SJSA1 (cell line): ENCODE results near the gene STMN3. TPM values are rescaled to one million over a fixed set of nuclear protein-coding genes. Genes with fewer than 3 reads are reported as not detected.

ENCODE experiments used
- total RNA-seq: library from RNA; depleted of rRNA; stranded (reverse); fragments of >200 nt; shearing (Covaris generic); gene quantifications from 2 replicates; pipeline ENCODE4 v1.2.3, GENCODE V29; 2014; rRNA removed

The STMN3 gene
- total RNA-seq, 1 experiment from 2014 or later = 1.3 TPM

Other genes starting within 250 kb of the STMN3 start
- not detected in 2 replicates for gene KCNQ2, start 180.8 kb downstream of the STMN3 start, total RNA-seq
- 5.2 and 13.0 TPM in 2 replicates for gene EEF1A2, start 154.3 kb downstream of the STMN3 start, total RNA-seq
- 47.2 and 56.7 TPM in 2 replicates for gene PPDPF, start 132.7 kb downstream of the STMN3 start, total RNA-seq
- gene PTK6, start 116.0 kb downstream of the STMN3 start, total RNA-seq = not detected in 2 replicates
- not detected in 2 replicates for gene SRMS, start 105.7 kb downstream of the STMN3 start, total RNA-seq
- gene FNDC11, start 99.3 kb downstream of the STMN3 start, total RNA-seq = 0.11 TPM in 1 of 2 replicates, not detected in the other
- gene HELZ2, start 79.2 kb downstream of the STMN3 start, total RNA-seq = 14.3 and 17.8 TPM in 2 replicates
- 8.7 and 10.4 TPM in 2 replicates for gene GMEB2, start 26.3 kb downstream of the STMN3 start, total RNA-seq
- gene RTEL1, start 4.9 kb upstream of the STMN3 start, total RNA-seq = 8.4 and 11.0 TPM in 2 replicates
- 1.9 TPM in 1 of 2 replicates, not detected in the other for gene TNFRSF6B, start 43.2 kb upstream of the STMN3 start, total RNA-seq
- gene ARFRP1, start 54.6 kb upstream of the STMN3 start, total RNA-seq = 49.1 and 67.6 TPM in 2 replicates
- 22.8 and 43.9 TPM in 2 replicates for gene ZGPAT, start 54.6 kb upstream of the STMN3 start, total RNA-seq
- 10.2 and 38.5 TPM in 2 replicates for gene LIME1, start 83.2 kb upstream of the STMN3 start, total RNA-seq
- gene SLC2A4RG, start 86.4 kb upstream of the STMN3 start, total RNA-seq = 66.9 and 95.6 TPM in 2 replicates
- 2.4 and 3.8 TPM in 2 replicates for gene ZBTB46, start 177.8 kb upstream of the STMN3 start, total RNA-seq
- not detected in 2 replicates for gene ABHD16B, start 208.1 kb upstream of the STMN3 start, total RNA-seq
- gene TPD52L2, start 211.8 kb upstream of the STMN3 start, total RNA-seq = 76.4 and 101 TPM in 2 replicates
- gene DNAJC5, start 241.7 kb upstream of the STMN3 start, total RNA-seq = 48.5 and 60.0 TPM in 2 replicates